ENCODE data around the gene SMIM41. TPM values are rescaled to one million over a fixed set of nuclear protein-coding genes. Genes with fewer than 3 reads are reported as not detected.

SMIM41 gene
- total RNA-seq, 2 experiments from 2014 or later = not detected

- ChIA-PET CTCF (ENCODE audit: unreplicated experiment) (no interaction called here), POLR2A (no interaction called here)
- no peak overlapping the region for H3K4me2 ChIP-seq (ENCODE audit: low read length)
- no peaks in the 10 kb centered on the region for H3K79me2 ChIP-seq (ENCODE audit: insufficient read depth, low read depth, low read length)
- no peak overlapping the region for H3K4me3 ChIP-seq (ENCODE audit: low read depth, low read length, poor library complexity, severe bottlenecking)
- H3K4me1 ChIP-seq (ENCODE audit: insufficient read depth, low read length, poor library complexity, severe bottlenecking) = no peaks in the 10 kb centered on the region
- BruUV-seq (replicated peaks) = no TSS peak
- H3K27ac ChIP-seq (ENCODE audit: low read depth, low read length, poor library complexity, severe bottlenecking) = no peak overlapping the region
- no peaks in the 10 kb centered on the region for H3K36me3 ChIP-seq (ENCODE audit: insufficient read depth, low read length)
- no peaks in the 10 kb centered on the region for H3K9me3 ChIP-seq (ENCODE audit: low read length)
- DNase-seq (ENCODE audit: low spot score) = no peak
- H4K20me1 ChIP-seq (ENCODE audit: insufficient read depth, low read length) = no peaks in the 10 kb centered on the region
- H2AFZ ChIP-seq (ENCODE audit: low read length) = no peak overlapping the region
- no peaks in the 10 kb centered on the region for H3K9me2 ChIP-seq (ENCODE audit: insufficient read depth, low read length)
- intact Hi-C loops (cut with micrococcal nuclease; ENCODE audit: unreplicated experiment) = no loop called here
- TF ChIP-seq CTCF (conservative IDR thresholded peaks at IDR 0.05; ENCODE audit: low read length) = no peak
- no peak for TF ChIP-seq EZH2phosphoT487 (IDR thresholded peaks at IDR 0.05; ENCODE audit: borderline replicate concordance, low read depth, low read length)
Observed at GRCh38 chr12:52151153-52151836, 71.8 kb downstream of the SMIM41 start.

- no peak overlapping the region for H3K4me2 ChIP-seq (ENCODE audit: low read length)
Observed at GRCh38 chr12:52151837-52152783, 72.6 kb downstream of the SMIM41 start.

More at GRCh38 chr12:52151837-52152783, 72.6 kb downstream of the SMIM41 start:
- Histone ChIP-seq H3K36me3 (ENCODE audit: insufficient read depth, low read length) (no peaks in the 10 kb centered on the region), H2AFZ (ENCODE audit: low read length) (no peak overlapping the region), H3K4me3 (ENCODE audit: low read depth, low read length, poor library complexity, severe bottlenecking) (no peak overlapping the region), H4K20me1 (ENCODE audit: insufficient read depth, low read length) (no peaks in the 10 kb centered on the region), H3K4me1 (ENCODE audit: insufficient read depth, low read length, poor library complexity, severe bottlenecking) (no peaks in the 10 kb centered on the region), H3K9me3 (ENCODE audit: low read length) (no peaks in the 10 kb centered on the region), H3K9me2 (ENCODE audit: insufficient read depth, low read length) (no peaks in the 10 kb centered on the region), H3K27ac (ENCODE audit: low read depth, low read length, poor library complexity, severe bottlenecking) (no peak overlapping the region), H3K79me2 (ENCODE audit: insufficient read depth, low read depth, low read length) (no peaks in the 10 kb centered on the region)
- no TSS peak for BruUV-seq (replicated peaks)
- CTCF ChIA-PET (ENCODE audit: unreplicated experiment) = no interaction called here
- POLR2A ChIA-PET = interaction anchor here (0.6 kb wide), 1 partner anchor 8 kb away, joined by 4 read pairs; no protein-coding TSS in a partner anchor
- DNase-seq (ENCODE audit: low spot score) = peak; percentile 38
- intact Hi-C loops (cut with micrococcal nuclease; ENCODE audit: unreplicated experiment) = no loop called here
- TF ChIP-seq EZH2phosphoT487 (IDR thresholded peaks at IDR 0.05; ENCODE audit: borderline replicate concordance, low read depth, low read length) (no peak), CTCF (conservative IDR thresholded peaks at IDR 0.05; ENCODE audit: low read length) (peak; percentile 72)
